B cell (primary cell): ENCODE results near the gene VPS13A.

Experiments used
- EZH2 ChIP-seq: IDR thresholded peaks from 2 replicates; pipeline ENCODE4 v1.6.1; 2012; ENCODE audit warnings: borderline replicate concordance, low read depth, mild to moderate bottlenecking, moderate library complexity, low read length; ENCODE audit not compliant: insufficient read depth, poor library complexity, severe bottlenecking
- TF ChIP-seq, protein P1 (sequence below): fragments of 200-600 bp; IDR thresholded peaks from one replicate; pipeline ENCODE4 v1.8.0; 2022; ENCODE audit warnings: antibody characterized with exemption, mild to moderate bottlenecking

DNA sequence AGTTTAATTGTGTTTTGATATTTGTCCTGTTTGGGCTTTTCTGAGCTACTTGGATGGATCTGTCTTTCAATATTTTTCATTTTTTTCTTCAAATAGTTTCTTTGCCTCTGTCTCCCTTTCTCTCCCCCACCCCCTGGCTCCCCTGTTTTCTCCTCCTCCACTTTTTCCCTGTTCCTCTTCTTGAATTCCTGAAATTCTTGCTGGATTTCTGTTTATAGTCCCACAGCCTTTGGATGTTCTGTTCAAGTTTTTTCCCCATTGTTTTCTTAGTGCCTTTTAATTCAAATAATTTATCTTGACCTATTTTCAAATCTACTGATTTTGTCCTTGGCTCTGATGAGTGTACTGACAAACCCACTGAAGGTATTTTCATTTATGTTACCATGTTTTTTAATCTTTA, 113.0 kb downstream of the VPS13A start:
- TF ChIP-seq EZH2: no peak
- TF ChIP-seq, protein P1, sequence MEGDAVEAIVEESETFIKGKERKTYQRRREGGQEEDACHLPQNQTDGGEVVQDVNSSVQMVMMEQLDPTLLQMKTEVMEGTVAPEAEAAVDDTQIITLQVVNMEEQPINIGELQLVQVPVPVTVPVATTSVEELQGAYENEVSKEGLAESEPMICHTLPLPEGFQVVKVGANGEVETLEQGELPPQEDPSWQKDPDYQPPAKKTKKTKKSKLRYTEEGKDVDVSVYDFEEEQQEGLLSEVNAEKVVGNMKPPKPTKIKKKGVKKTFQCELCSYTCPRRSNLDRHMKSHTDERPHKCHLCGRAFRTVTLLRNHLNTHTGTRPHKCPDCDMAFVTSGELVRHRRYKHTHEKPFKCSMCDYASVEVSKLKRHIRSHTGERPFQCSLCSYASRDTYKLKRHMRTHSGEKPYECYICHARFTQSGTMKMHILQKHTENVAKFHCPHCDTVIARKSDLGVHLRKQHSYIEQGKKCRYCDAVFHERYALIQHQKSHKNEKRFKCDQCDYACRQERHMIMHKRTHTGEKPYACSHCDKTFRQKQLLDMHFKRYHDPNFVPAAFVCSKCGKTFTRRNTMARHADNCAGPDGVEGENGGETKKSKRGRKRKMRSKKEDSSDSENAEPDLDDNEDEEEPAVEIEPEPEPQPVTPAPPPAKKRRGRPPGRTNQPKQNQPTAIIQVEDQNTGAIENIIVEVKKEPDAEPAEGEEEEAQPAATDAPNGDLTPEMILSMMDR: no peak
